ENCODE results near the gene CASD1. TPM values are rescaled to one million over a fixed set of nuclear protein-coding genes. Genes with fewer than 3 reads are reported as not detected.

Gene CASD1
- total and polyA plus RNA-seq, 2 experiments from 2014 or later, result 15.5 to 38.1 TPM

DNA sequence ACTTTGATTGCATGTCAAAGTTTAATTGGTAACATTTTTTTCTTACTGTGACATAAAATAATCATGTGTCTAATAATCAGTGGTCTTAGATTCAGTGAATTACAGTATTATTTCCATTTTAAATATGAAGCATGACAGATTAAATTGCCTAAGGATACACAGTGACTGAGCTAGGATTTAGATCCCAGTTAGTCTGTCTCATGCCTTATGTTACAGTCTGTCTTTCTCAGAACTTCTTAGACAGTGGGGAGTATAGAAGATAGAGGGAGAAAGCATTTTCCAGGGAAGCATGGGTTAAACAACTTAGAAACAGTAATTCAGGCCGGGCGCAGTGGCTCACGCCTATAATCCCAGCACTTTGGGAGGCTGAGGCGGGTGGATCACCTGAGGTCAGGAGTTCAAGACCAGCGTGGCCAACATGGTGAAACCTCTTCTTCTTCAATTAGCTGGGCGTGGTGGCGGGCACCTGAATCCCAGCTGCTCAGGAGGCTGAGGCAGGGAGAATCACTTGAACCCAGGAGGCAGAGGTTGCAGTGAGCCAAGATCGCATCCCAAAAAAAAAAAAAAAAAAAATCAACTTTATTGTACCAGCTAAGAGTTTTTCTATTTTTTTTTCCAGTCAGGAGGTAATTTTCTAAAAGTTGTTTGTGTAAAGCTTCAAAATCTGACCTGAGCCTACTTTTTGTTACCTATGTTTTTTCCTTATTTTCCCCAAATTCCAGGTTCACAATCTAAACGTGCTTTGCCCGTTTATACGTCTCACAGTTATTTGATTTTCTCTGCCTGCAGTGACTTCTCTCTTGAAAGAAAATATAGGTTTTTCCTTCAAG lies 3.3 kb downstream of the CASD1 start:
- Histone ChIP-seq H3K27ac (ENCODE audit: low read depth) (no peak overlapping the region), H3K4me2 (peak overlapping the region; percentile 86; the same call in 1 of the 2 replicates), H4K20me1 (replicated peaks; ENCODE audit: insufficient read depth) (0 out of 2 replicates have a peak, but pooled peaks cover 3% of the 10 kb centered on the region), H3K9me2 (ENCODE audit: insufficient read depth) (no peaks in the 10 kb centered on the region), H3K27me3 (ENCODE audit: insufficient read depth) (no peaks in the 10 kb centered on the region), H2AFZ (no peak overlapping the region), H3K36me3 (ENCODE audit: insufficient read depth) (no peaks in the 10 kb centered on the region), H3F3A (replicated peaks; ENCODE audit: low read depth) (no peaks in the 10 kb centered on the region), H3K79me2 (replicated peaks; ENCODE audit: insufficient read depth) (peaks cover 77% of the 10 kb centered on the region), H3K4me3 (no peak overlapping the region), H3K4me1 (ENCODE audit: insufficient read depth) (peaks cover 40% of the 10 kb centered on the region)
- H3K27ac Mint-ChIP-seq, result no peak overlapping the region
- peaks cover 2% of the 10 kb centered on the region for H3K27me3 Mint-ChIP-seq (ENCODE audit: insufficient read depth, low read depth, poor library complexity)
- TF ChIP-seq, protein P1, sequence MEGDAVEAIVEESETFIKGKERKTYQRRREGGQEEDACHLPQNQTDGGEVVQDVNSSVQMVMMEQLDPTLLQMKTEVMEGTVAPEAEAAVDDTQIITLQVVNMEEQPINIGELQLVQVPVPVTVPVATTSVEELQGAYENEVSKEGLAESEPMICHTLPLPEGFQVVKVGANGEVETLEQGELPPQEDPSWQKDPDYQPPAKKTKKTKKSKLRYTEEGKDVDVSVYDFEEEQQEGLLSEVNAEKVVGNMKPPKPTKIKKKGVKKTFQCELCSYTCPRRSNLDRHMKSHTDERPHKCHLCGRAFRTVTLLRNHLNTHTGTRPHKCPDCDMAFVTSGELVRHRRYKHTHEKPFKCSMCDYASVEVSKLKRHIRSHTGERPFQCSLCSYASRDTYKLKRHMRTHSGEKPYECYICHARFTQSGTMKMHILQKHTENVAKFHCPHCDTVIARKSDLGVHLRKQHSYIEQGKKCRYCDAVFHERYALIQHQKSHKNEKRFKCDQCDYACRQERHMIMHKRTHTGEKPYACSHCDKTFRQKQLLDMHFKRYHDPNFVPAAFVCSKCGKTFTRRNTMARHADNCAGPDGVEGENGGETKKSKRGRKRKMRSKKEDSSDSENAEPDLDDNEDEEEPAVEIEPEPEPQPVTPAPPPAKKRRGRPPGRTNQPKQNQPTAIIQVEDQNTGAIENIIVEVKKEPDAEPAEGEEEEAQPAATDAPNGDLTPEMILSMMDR (conservative IDR thresholded peaks at IDR 0.05; ENCODE audit: low read depth in 2 of 2), result no peak
- no peak for TF ChIP-seq STAT1 (IDR thresholded peaks at IDR 0.05; ENCODE audit: unreplicated experiment)
- TF ChIP-seq POLR2AphosphoS5 (IDR thresholded peaks at IDR 0.05; ENCODE audit: low read depth), result no peak
- no peak for TF ChIP-seq NANOG (IDR thresholded peaks at IDR 0.05; ENCODE audit: borderline replicate concordance)
- TF ChIP-seq JUNB (IDR thresholded peaks at IDR 0.05; ENCODE audit: unreplicated experiment), result no peak
- TF ChIP-seq, protein P2, sequence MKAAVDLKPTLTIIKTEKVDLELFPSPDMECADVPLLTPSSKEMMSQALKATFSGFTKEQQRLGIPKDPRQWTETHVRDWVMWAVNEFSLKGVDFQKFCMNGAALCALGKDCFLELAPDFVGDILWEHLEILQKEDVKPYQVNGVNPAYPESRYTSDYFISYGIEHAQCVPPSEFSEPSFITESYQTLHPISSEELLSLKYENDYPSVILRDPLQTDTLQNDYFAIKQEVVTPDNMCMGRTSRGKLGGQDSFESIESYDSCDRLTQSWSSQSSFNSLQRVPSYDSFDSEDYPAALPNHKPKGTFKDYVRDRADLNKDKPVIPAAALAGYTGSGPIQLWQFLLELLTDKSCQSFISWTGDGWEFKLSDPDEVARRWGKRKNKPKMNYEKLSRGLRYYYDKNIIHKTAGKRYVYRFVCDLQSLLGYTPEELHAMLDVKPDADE (IDR thresholded peaks at IDR 0.05), result no peak
- TF ChIP-seq EZH2phosphoT487 (IDR thresholded peaks at IDR 0.05; ENCODE audit: unreplicated experiment), result no peak
- no peak for TF ChIP-seq CREB1 (CRISPR knock-in tag; IDR thresholded peaks at IDR 0.05; ENCODE audit: low read depth)
- TF ChIP-seq ZNF114 (CRISPR knock-in tag; IDR thresholded peaks at IDR 0.05), result no peak
- TF ChIP-seq EZH2 (IDR thresholded peaks at IDR 0.05; ENCODE audit: low read depth, unreplicated experiment), result no peak
- TF ChIP-seq, protein P3, sequence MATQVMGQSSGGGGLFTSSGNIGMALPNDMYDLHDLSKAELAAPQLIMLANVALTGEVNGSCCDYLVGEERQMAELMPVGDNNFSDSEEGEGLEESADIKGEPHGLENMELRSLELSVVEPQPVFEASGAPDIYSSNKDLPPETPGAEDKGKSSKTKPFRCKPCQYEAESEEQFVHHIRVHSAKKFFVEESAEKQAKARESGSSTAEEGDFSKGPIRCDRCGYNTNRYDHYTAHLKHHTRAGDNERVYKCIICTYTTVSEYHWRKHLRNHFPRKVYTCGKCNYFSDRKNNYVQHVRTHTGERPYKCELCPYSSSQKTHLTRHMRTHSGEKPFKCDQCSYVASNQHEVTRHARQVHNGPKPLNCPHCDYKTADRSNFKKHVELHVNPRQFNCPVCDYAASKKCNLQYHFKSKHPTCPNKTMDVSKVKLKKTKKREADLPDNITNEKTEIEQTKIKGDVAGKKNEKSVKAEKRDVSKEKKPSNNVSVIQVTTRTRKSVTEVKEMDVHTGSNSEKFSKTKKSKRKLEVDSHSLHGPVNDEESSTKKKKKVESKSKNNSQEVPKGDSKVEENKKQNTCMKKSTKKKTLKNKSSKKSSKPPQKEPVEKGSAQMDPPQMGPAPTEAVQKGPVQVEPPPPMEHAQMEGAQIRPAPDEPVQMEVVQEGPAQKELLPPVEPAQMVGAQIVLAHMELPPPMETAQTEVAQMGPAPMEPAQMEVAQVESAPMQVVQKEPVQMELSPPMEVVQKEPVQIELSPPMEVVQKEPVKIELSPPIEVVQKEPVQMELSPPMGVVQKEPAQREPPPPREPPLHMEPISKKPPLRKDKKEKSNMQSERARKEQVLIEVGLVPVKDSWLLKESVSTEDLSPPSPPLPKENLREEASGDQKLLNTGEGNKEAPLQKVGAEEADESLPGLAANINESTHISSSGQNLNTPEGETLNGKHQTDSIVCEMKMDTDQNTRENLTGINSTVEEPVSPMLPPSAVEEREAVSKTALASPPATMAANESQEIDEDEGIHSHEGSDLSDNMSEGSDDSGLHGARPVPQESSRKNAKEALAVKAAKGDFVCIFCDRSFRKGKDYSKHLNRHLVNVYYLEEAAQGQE (IDR thresholded peaks at IDR 0.05; ENCODE audit: unreplicated experiment), result no peak
- TF ChIP-seq, protein P4, sequence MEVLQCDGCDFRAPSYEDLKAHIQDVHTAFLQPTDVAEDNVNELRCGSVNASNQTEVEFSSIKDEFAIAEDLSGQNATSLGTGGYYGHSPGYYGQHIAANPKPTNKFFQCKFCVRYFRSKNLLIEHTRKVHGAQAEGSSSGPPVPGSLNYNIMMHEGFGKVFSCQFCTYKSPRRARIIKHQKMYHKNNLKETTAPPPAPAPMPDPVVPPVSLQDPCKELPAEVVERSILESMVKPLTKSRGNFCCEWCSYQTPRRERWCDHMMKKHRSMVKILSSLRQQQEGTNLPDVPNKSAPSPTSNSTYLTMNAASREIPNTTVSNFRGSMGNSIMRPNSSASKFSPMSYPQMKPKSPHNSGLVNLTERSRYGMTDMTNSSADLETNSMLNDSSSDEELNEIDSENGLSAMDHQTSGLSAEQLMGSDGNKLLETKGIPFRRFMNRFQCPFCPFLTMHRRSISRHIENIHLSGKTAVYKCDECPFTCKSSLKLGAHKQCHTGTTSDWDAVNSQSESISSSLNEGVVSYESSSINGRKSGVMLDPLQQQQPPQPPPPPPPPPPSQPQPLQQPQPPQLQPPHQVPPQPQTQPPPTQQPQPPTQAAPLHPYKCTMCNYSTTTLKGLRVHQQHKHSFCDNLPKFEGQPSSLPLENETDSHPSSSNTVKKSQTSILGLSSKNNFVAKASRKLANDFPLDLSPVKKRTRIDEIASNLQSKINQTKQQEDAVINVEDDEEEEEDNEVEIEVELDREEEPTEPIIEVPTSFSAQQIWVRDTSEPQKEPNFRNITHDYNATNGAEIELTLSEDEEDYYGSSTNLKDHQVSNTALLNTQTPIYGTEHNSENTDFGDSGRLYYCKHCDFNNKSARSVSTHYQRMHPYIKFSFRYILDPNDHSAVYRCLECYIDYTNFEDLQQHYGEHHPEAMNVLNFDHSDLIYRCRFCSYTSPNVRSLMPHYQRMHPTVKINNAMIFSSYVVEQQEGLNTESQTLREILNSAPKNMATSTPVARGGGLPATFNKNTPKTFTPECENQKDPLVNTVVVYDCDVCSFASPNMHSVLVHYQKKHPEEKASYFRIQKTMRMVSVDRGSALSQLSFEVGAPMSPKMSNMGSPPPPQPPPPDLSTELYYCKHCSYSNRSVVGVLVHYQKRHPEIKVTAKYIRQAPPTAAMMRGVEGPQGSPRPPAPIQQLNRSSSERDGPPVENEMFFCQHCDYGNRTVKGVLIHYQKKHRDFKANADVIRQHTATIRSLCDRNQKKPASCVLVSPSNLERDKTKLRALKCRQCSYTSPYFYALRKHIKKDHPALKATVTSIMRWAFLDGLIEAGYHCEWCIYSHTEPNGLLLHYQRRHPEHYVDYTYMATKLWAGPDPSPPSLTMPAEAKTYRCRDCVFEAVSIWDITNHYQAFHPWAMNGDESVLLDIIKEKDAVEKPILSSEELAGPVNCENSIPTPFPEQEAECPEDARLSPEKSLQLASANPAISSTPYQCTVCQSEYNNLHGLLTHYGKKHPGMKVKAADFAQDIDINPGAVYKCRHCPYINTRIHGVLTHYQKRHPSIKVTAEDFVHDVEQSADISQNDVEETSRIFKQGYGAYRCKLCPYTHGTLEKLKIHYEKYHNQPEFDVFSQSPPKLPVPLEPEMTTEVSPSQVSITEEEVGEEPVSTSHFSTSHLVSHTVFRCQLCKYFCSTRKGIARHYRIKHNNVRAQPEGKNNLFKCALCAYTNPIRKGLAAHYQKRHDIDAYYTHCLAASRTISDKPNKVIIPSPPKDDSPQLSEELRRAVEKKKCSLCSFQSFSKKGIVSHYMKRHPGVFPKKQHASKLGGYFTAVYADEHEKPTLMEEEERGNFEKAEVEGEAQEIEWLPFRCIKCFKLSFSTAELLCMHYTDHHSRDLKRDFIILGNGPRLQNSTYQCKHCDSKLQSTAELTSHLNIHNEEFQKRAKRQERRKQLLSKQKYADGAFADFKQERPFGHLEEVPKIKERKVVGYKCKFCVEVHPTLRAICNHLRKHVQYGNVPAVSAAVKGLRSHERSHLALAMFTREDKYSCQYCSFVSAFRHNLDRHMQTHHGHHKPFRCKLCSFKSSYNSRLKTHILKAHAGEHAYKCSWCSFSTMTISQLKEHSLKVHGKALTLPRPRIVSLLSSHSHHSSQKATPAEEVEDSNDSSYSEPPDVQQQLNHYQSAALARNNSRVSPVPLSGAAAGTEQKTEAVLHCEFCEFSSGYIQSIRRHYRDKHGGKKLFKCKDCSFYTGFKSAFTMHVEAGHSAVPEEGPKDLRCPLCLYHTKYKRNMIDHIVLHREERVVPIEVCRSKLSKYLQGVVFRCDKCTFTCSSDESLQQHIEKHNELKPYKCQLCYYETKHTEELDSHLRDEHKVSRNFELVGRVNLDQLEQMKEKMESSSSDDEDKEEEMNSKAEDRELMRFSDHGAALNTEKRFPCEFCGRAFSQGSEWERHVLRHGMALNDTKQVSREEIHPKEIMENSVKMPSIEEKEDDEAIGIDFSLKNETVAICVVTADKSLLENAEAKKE (CRISPR knock-in tag; IDR thresholded peaks at IDR 0.05), result no peak
- no peak overlapping the region for H3K4me3 Mint-ChIP-seq
- peaks cover 6% of the 10 kb centered on the region; the same call in 1 of the 3 replicates for H3K36me3 Mint-ChIP-seq (ENCODE audit: low read depth)
- ATAC-seq (no peak), DNase-seq (ENCODE audit: low spot score) (no peak)
- H3K4me1 Mint-ChIP-seq, result peaks cover 63% of the 10 kb centered on the region
- H3K9me3 Mint-ChIP-seq, result no peaks in the 10 kb centered on the region
